ENCODE results near the gene RASIP1. TPM values are rescaled to one million over a fixed set of nuclear protein-coding genes. Genes with fewer than 3 reads are reported as not detected.
A peak's percentile ranks its signal among the peaks of the same experiment; 100 is the strongest.

The RASIP1 gene
- total and polyA plus RNA-seq, 2 of the 8 experiments (the other 6 are each of a cell fraction or from before 2014, with no cell fraction given): 9.3 to 11.4 TPM

DNA sequence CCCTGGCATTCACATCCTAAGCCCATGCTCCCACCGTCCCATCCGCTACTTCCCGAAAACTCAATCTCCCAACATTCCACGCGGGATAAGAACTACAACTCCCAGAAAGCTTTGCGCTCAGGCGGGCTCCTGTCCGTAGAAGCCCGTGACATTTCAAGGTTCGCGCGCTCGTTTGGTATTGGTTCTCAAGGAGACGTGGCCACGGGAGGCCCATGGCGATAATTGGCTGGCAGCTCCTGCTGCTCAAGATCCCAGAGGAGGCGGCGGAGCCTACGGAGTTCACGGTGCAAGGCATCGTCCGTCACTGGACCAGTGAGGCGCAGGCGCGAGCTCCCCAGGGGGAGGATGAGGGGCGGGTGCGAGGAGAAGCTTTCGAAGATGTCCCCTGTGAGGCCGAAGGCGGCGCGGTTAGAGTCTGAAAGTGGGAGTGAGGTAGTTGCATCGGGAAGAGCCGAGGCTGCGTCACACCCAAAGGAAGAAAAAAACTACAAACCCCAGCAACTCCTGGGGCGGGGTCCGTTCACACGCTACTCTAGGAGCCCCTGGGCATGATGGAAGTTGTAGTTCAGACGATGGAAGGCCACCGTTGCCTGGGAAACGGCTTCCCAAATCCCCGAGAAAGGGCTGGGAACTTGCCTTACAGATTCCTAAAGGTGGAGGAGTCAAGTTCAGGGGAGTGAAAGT is 19.7 kb downstream of the RASIP1 start (continued):
- TF ChIP-seq NRF1 (IDR thresholded peaks at IDR 0.05; ENCODE audit: low read depth, low read length) (peak; percentile 44; the same call in 1 of the 2 replicates), GABPA (IDR thresholded peaks at IDR 0.05; ENCODE audit: borderline replicate concordance, insufficient read depth, low read length) (no peak), TCF12 (IDR thresholded peaks at IDR 0.05; ENCODE audit: low read depth, low read length) (no peak), CEBPB (IDR thresholded peaks at IDR 0.05; ENCODE audit: low read depth, low read length) (no peak), SP4 (IDR thresholded peaks at IDR 0.05; ENCODE audit: low read length) (peak; percentile 30; the same call in 1 of the 2 replicates), TEAD4 (IDR thresholded peaks at IDR 0.05; ENCODE audit: low read depth, low read length) (peak; percentile 82), CBX5 (IDR thresholded peaks at IDR 0.05; ENCODE audit: low read depth, low read length) (no peak), SIRT6 (IDR thresholded peaks at IDR 0.05; ENCODE audit: low read length) (no peak), POLR2A (IDR thresholded peaks at IDR 0.05; ENCODE audit: control extremely low read depth in 1 of 2, low read depth in 2 of 2, low read length in 2 of 2) (no peak), HDAC2 (IDR thresholded peaks at IDR 0.05; ENCODE audit: borderline replicate concordance in 1 of 2, low read depth in 2 of 2, low read length in 2 of 2) (no peak), BACH1 (IDR thresholded peaks at IDR 0.05; ENCODE audit: low read length) (no peak), RAD21 (IDR thresholded peaks at IDR 0.05 in 1 of 2, conservative IDR thresholded peaks at IDR 0.05 in 1 of 2; ENCODE audit: low read depth in 2 of 2, low read length in 2 of 2) (no peak), JUN (IDR thresholded peaks at IDR 0.05; ENCODE audit: low read depth, low read length) (no peak), PHF8 (conservative IDR thresholded peaks at IDR 0.05; ENCODE audit: low read depth, low read length) (peak; percentile 68), BCL11A (IDR thresholded peaks at IDR 0.05; ENCODE audit: low read depth in 2 of 2, low read length in 2 of 2) (no peak), RBBP5 (IDR thresholded peaks at IDR 0.05; ENCODE audit: borderline replicate concordance, low read depth, low read length) (no peak), CTBP2 (IDR thresholded peaks at IDR 0.05; ENCODE audit: borderline replicate concordance, insufficient read depth, insufficient read length, low read length) (no peak), KDM1A (IDR thresholded peaks at IDR 0.05; ENCODE audit: borderline replicate concordance, low read length) (no peak), POLR2AphosphoS5 (IDR thresholded peaks at IDR 0.05; ENCODE audit: low read depth, low read length) (no peak; the same call in 1 of the 2 replicates), KDM4A (IDR thresholded peaks at IDR 0.05; ENCODE audit: low read depth, low read length, severe bottlenecking) (peak; percentile 49), CHD2 (IDR thresholded peaks at IDR 0.05; ENCODE audit: low read length) (peak; percentile 81), HDAC6 (IDR thresholded peaks at IDR 0.05; ENCODE audit: low read depth, low read length) (no peak), SRF (IDR thresholded peaks at IDR 0.05; ENCODE audit: low read depth, low read length) (no peak), KDM5A (IDR thresholded peaks at IDR 0.05; ENCODE audit: low read length) (no peak), TBP (IDR thresholded peaks at IDR 0.05; ENCODE audit: low read depth, low read length) (peak; percentile 17; the same call in 1 of the 2 replicates), CBX8 (IDR thresholded peaks at IDR 0.05; ENCODE audit: borderline replicate concordance, low read depth, low read length) (no peak)

All from H1 (cell line).